CD4-positive, alpha-beta T cell (primary cell): ENCODE measurements around the gene PRKG1. TPM values are rescaled to one million over a fixed set of nuclear protein-coding genes. Genes with fewer than 3 reads are reported as not detected.

Experiments
- ATAC-seq: fragments of 200-7000 bp; cut with Tn5 transposase; one replicate; pipeline ENCODE4 v1.10.0; 2022; ENCODE audit warnings: mild to moderate bottlenecking; ENCODE audit not compliant: poor library complexity
- CTCF ChIA-PET: fragments of 350-600 bp; sonication (Branson Sonifier 250); formaldehyde crosslinking; loops from one replicate; lab custom pipeline; 2021; ENCODE audit warnings: antibody characterized with exemption, inconsistent platforms; lab: Charles Lee
- POLR2A ChIA-PET: fragments of 350-600 bp; sonication (Branson Sonifier 250); formaldehyde crosslinking; loops from one replicate; lab custom pipeline; 2021; ENCODE audit warnings: antibody characterized with exemption, inconsistent platforms; lab: Charles Lee
- DNase-seq, 14 experiments: peaks; one replicate each; pipeline ENCODE4 v3.0.0-alpha.2; 2013 to 2020; ENCODE audit warnings: mixed read lengths in 2 of 14
- H3K27ac ChIP-seq, 2 donors: one replicate each; pipeline versions ENCODE4 v1.5.1 to v1.7.0; 2013; ENCODE audit warnings: low read length in 2 of 2, low read depth in 1 of 2, mild to moderate bottlenecking in 1 of 2
- H3K27me3 ChIP-seq, 2 experiments: 1 replicate in 1 of 2; 2 replicates in 1 of 2; pipeline versions ENCODE4 v1.6.1 to v1.7.0; 2013; ENCODE audit warnings: low read length in 2 of 2, control low read depth in 1 of 2, mild to moderate bottlenecking in 1 of 2, moderate library complexity in 1 of 2; ENCODE audit not compliant: insufficient read depth in 2 of 2, control insufficient read depth in 1 of 2
- H3K36me3 ChIP-seq: one replicate; pipeline ENCODE4 v1.6.1; 2013; ENCODE audit warnings: low read length, control low read depth; ENCODE audit not compliant: insufficient read depth
- H3K4me1 ChIP-seq: one replicate; pipeline ENCODE4 v1.6.1; 2013; ENCODE audit warnings: low read length, control low read depth; ENCODE audit not compliant: insufficient read depth
- H3K4me3 ChIP-seq: one replicate; pipeline ENCODE4 v1.5.1; 2013; ENCODE audit warnings: mild to moderate bottlenecking, low read length, moderate library complexity
- H3K9me3 ChIP-seq, 2 experiments: 1 replicate in 1 of 2; 2 replicates in 1 of 2; pipeline versions ENCODE4 v1.6.1 to v1.7.0; 2013; ENCODE audit warnings: low read length in 2 of 2, mild to moderate bottlenecking in 2 of 2, control low read depth in 1 of 2, moderate library complexity in 1 of 2; ENCODE audit not compliant: control insufficient read depth in 1 of 2, insufficient read depth in 1 of 2
- H3K27ac Mint-ChIP-seq: one replicate; pipeline ENCODE4 v1.8.0; 2020; ENCODE audit warnings: mixed read lengths
- H3K27me3 Mint-ChIP-seq: one replicate; pipeline ENCODE4 v1.8.0; 2021; ENCODE audit warnings: mixed read lengths
- H3K36me3 Mint-ChIP-seq: one replicate; pipeline ENCODE4 v1.8.0; 2021; ENCODE audit warnings: low read depth, mixed read lengths
- H3K4me1 Mint-ChIP-seq: one replicate; pipeline ENCODE4 v1.8.0; 2021; ENCODE audit warnings: low read depth, mixed read lengths
- H3K4me3 Mint-ChIP-seq: one replicate; pipeline ENCODE4 v1.8.0; 2020; ENCODE audit warnings: mild to moderate bottlenecking, mixed read lengths
- H3K9me3 Mint-ChIP-seq: one replicate; pipeline ENCODE4 v1.8.0; 2020; ENCODE audit warnings: mixed read lengths
- intact Hi-C, 2 experiments: fragments of 100-400 bp; cut with DNase I in 1 of 2; cut with micrococcal nuclease in 1 of 2; formaldehyde crosslinking; loops; one replicate each; pipeline versions ENCODE4 v1.15.1 to v1.9.0; 2023 to 2025; cut with DNase I, micrococcal nuclease
- total RNA-seq, 174 experiments: library from RNA in 2 of 174; stranded (reverse) in 2 of 174; gene quantifications; one replicate each; pipeline ENCODE4 v1.2.3 and lab custom pipeline; 2021 to 2026
- TF ChIP-seq, protein P1 (sequence below): fragments of 200-600 bp; IDR thresholded peaks from one replicate; pipeline ENCODE4 v1.8.0; 2022; ENCODE audit warnings: antibody characterized with exemption, mild to moderate bottlenecking

Gene PRKG1
- total RNA-seq, 2 experiments from 2014 or later, result 0.31 TPM; not detected in 1

DNA sequence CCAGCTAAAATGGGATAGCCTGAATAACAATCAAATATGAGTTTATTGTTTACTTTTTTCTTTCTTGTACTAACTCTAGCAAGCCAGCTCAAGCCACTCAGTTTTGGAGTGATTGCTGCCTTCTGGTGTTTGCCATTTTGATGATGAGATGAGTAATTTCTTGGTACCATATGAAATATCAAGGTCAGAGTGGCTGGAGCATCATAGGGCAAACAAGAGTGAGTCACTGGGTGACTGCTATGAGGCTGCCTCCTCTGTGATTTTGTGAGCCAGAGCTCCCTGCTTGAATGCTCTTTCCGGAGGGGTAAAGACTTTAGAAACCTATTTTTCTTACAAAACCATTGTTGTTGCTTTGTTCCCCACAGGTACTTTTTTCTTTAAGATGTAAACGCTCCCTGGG is 295.6 kb downstream of the PRKG1 start:
- ChIA-PET CTCF (no interaction called here), POLR2A (no interaction called here)
- ATAC-seq (no peak), DNase-seq (no peak)
- intact Hi-C loops, result no loop called here
- H3K27ac Mint-ChIP-seq, result no peak overlapping the region
- H3K4me3 ChIP-seq, result no peak overlapping the region
- H3K4me1 Mint-ChIP-seq, result no peaks in the 10 kb centered on the region
- no peaks in the 10 kb centered on the region for H3K36me3 ChIP-seq
- H3K27me3 Mint-ChIP-seq, result peaks cover 16% of the 10 kb centered on the region
- H3K4me3 Mint-ChIP-seq, result no peak overlapping the region
- no peak overlapping the region for H3K27ac ChIP-seq
- no peaks in the 10 kb centered on the region for H3K4me1 ChIP-seq
- no peaks in the 10 kb centered on the region for H3K36me3 Mint-ChIP-seq
- TF ChIP-seq, protein P1, sequence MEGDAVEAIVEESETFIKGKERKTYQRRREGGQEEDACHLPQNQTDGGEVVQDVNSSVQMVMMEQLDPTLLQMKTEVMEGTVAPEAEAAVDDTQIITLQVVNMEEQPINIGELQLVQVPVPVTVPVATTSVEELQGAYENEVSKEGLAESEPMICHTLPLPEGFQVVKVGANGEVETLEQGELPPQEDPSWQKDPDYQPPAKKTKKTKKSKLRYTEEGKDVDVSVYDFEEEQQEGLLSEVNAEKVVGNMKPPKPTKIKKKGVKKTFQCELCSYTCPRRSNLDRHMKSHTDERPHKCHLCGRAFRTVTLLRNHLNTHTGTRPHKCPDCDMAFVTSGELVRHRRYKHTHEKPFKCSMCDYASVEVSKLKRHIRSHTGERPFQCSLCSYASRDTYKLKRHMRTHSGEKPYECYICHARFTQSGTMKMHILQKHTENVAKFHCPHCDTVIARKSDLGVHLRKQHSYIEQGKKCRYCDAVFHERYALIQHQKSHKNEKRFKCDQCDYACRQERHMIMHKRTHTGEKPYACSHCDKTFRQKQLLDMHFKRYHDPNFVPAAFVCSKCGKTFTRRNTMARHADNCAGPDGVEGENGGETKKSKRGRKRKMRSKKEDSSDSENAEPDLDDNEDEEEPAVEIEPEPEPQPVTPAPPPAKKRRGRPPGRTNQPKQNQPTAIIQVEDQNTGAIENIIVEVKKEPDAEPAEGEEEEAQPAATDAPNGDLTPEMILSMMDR, result no peak
- H3K9me3 Mint-ChIP-seq, result no peaks in the 10 kb centered on the region
- no peaks in the 10 kb centered on the region for H3K9me3 ChIP-seq
- H3K27me3 ChIP-seq, result no peaks in the 10 kb centered on the region

DNA sequence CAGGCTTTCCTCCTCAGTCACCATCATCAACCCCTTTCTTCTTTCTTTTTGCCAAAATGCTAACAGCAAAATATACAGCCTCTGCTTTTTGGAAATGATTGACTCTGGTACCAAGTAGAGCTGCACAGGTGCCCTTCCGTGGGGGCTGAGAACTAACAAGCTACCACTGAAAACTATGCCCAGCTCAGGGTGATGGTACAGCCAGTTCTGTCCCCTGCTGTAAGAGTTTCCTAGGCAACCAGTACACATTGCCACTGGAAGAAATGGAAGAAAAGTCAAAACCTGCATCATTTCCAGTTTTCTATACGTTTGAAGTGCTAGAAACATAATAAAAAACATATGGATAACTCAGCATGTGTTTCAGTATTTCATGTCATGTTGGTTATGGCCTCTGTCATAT is 297.5 kb downstream of the PRKG1 start:
- no peak for DNase-seq
- ChIA-PET CTCF (no interaction called here), POLR2A (no interaction called here)
- no peaks in the 10 kb centered on the region for H3K36me3 ChIP-seq
- Mint-ChIP-seq H3K36me3 (no peaks in the 10 kb centered on the region), H3K4me3 (no peak overlapping the region), H3K27me3 (peaks cover 4% of the 10 kb centered on the region), H3K4me1 (no peaks in the 10 kb centered on the region), H3K27ac (no peak overlapping the region), H3K9me3 (no peaks in the 10 kb centered on the region)
- H3K27me3 ChIP-seq, result no peaks in the 10 kb centered on the region
- TF ChIP-seq, protein P1, result no peak
- no peaks in the 10 kb centered on the region for H3K4me1 ChIP-seq
- intact Hi-C loops, result no loop called here
- H3K9me3 ChIP-seq, result no peaks in the 10 kb centered on the region
- H3K4me3 ChIP-seq, result no peak overlapping the region
- H3K27ac ChIP-seq, result no peak overlapping the region
- no peak for ATAC-seq

DNA sequence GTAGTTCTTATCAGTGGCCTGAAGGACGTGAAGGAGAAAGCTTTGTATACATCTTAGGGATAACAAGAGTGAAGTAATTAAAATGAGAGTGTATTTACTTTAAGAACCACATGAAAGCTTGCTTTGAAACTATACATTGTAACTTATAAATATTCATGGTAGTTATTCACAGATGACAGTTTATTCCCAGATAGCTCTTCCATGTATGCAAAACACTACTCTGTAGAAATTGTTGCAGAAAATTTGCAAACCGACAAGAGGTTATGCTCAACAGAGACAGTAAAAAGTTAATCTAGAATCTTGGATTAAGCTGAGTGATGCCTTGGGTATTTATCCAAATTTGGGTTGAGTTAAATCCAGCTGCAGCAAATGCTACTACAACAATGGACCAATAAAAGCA is 301.5 kb downstream of the PRKG1 start:
- Mint-ChIP-seq H3K27me3 (no peaks in the 10 kb centered on the region), H3K4me3 (no peak overlapping the region), H3K27ac (no peak overlapping the region), H3K9me3 (no peaks in the 10 kb centered on the region), H3K36me3 (no peaks in the 10 kb centered on the region), H3K4me1 (no peaks in the 10 kb centered on the region)
- CTCF ChIA-PET, result no interaction called here
- no peak overlapping the region for H3K4me3 ChIP-seq
- H3K9me3 ChIP-seq, result no peaks in the 10 kb centered on the region
- H3K27ac ChIP-seq, result no peak overlapping the region
- DNase-seq (no peak), ATAC-seq (no peak)
- no peaks in the 10 kb centered on the region for H3K4me1 ChIP-seq
- no peaks in the 10 kb centered on the region for H3K27me3 ChIP-seq
- POLR2A ChIA-PET, result interaction anchor here (0.7 kb wide), 1 partner anchor 1121 kb away, joined by 4 read pairs; no protein-coding TSS in a partner anchor
- no peaks in the 10 kb centered on the region for H3K36me3 ChIP-seq
- TF ChIP-seq, protein P1, result no peak
- intact Hi-C loops, result no loop called here
